HT-29 (cell line): ENCODE results near the gene FBXW2. TPM values are rescaled to one million over a fixed set of nuclear protein-coding genes. Genes with fewer than 3 reads are reported as not detected.
"Not testable (repeated sequence)": the region's sequence is repeated elsewhere in the genome, so short reads cannot be mapped to it uniquely, and the experiment has no call there.

Source experiments
- DNase-seq: peaks from one replicate; pipeline ENCODE4 v3.0.0-alpha.2; 2015; ENCODE audit warnings: low spot score
- total RNA-seq: library from RNA; depleted of rRNA; stranded (reverse); fragments of >200 nt; shearing (Covaris generic); gene quantifications from 2 replicates; pipeline ENCODE4 v1.2.3, GENCODE V29; 2014; rRNA removed

The FBXW2 gene
- 26.7 and 36.2 TPM in 2 replicates for total RNA-seq

GRCh38 chr9:120792898-120793765 is at the start of gene FBXW2:
TSS of gene FBXW2 (minus strand) at chr9:120793416. CDS start at chr9:120788258, 5,158 bp downstream.
- DNase-seq, result peak; percentile 87

GRCh38 chr9:120841930-120842684 is 48.9 kb upstream of the FBXW2 start:
- peak; percentile 47 for DNase-seq

GRCh38 chr9:120839146-120839545 is 45.9 kb upstream of the FBXW2 start:
- no peak for DNase-seq

- no peak for DNase-seq
Measured at GRCh38 chr9:120837921-120838320, 44.7 kb upstream of the FBXW2 start.

- DNase-seq, result no peak
Measured at GRCh38 chr9:120833325-120833724, 40.1 kb upstream of the FBXW2 start.

- no peak for DNase-seq
Measured at GRCh38 chr9:120832807-120833206, 39.6 kb upstream of the FBXW2 start.

DNA sequence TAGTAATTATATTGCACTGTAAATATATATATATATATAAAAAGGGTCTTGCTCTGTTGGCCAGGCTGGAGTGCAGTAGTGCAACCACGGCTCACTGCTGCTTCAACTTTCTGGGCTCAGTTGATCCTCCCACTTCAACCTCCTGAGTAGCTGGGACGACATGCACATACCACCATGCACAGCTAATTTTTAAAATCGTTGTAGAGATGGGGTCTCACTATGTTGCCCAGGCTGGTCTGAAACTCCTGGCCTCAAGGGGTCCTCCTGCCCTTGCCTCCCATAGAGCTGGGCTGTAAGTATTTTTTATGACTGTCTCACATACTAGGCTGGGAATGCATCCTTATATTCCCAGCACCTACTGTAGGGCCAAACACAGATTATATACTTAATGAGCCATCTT is 37.6 kb upstream of the FBXW2 start:
- no peak for DNase-seq

GRCh38 chr9:120830151-120830550 is 36.9 kb upstream of the FBXW2 start:
- no peak for DNase-seq

DNA sequence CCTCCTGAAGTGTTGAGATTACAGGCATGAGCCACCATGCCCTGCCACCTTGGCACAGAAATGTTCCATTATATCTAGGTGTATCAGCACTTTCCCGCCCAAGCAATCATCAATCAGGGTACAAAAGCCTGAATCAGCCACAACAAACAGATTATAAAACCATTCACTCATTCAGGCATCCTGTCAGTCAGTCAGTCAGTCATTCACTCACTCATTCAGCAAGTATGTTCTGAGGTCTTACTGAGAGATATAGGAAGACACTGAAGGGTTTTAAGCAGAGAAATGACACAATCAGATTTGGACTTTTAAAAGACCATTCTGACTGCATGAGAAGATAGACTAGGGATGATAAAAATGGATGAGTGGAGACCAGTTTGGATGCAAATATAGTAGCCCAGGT is 36.4 kb upstream of the FBXW2 start:
- DNase-seq, result no peak

DNA sequence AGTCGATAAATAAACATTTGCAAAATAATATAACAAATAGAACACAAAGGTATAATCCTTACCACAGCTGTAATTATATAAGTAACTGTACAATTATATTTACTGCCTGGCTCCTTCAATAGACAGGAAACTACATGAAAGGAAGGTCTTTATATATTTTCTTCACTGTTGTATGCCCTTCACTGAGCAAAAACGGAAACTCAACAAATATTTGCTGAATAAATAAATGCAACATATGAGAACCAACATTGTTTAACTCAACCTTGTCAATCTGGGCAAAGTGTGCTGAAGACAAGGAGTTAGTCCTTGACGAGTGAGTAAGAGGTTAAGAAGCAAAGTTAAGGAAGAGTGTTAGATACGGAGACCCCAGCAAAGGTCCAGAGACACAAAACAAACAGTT is 26.9 kb upstream of the FBXW2 start:
- DNase-seq, result no peak

- DNase-seq, result no peak
Measured at GRCh38 chr9:120818595-120818994, 25.4 kb upstream of the FBXW2 start.

GRCh38 chr9:120815075-120815474 is 21.9 kb upstream of the FBXW2 start:
- no peak for DNase-seq

- DNase-seq, result no peak
Measured at GRCh38 chr9:120808931-120809330, 15.7 kb upstream of the FBXW2 start.

- DNase-seq, result no peak
Measured at GRCh38 chr9:120807607-120808379, 14.6 kb upstream of the FBXW2 start.

- DNase-seq, result not testable (repeated sequence)
Measured at GRCh38 chr9:120804784-120805363, 11.7 kb upstream of the FBXW2 start.

- no peak for DNase-seq
Measured at GRCh38 chr9:120801441-120801840, 8.2 kb upstream of the FBXW2 start.

- DNase-seq, result no peak
Measured at GRCh38 chr9:120791161-120791560, 2.1 kb downstream of the FBXW2 start.

- no peak for DNase-seq
Measured at GRCh38 chr9:120787933-120788332, 5.3 kb downstream of the FBXW2 start.

DNA sequence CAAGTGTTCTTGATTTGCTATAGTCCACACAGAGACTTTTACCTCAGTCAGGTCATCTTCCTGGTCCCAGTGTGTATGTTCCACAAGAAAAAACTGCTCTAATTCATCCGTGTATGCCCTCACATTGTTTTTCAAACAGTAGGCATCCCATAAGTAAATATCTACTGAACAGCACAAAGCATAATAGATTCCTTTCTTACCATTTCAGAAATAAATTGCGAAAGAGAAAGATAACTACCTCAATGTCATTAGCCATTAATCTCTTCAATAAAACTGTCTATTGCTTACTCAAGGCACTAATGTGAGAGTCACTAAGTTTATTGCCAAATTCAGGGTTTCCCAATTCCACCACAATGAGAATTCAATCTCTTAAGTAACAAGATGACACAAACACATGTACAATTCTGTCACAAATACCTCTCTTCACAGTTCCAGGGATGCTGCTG is 9.6 kb downstream of the FBXW2 start:
- peak; percentile 11 for DNase-seq

GRCh38 chr9:120781236-120781635 is 12.0 kb downstream of the FBXW2 start:
- no peak for DNase-seq

DNA sequence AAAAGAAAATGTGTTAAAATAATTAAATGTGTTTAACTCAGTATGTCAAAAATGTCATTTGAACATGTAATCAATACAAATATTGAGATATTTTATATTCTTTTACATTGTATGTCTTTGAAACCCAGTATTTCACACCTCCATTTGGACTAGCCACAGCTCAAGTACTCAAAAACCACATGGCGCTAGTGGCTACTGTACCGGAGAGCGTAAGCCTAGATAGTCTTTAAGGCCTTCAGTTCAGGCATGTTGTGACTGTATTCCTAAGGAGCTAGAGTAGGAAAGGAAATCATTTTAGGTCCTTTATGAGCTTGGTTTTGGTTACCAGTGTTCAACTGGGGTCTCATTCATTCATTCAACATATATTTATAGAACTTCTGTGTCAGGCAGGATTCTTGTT is 12.8 kb downstream of the FBXW2 start:
- no peak for DNase-seq
